Upper lobe of left lung (tissue), 4 donors: ENCODE results near the gene STON2.

ENCODE experiments used
- POLR2AphosphoS5 ChIP-seq, 2 donors: sonication (generic); formaldehyde crosslinking; IDR thresholded peaks; one replicate each; pipeline ENCODE4 v1.5.1; 2017; ENCODE audit warnings: antibody characterized with exemption in 2 of 2
- TF ChIP-seq, protein P1 (sequence below), 6 experiments: fragments of 450-650 bp in 4 of 6; fragments of 200-600 bp in 2 of 6; sonication (generic) in 2 of 6; IDR thresholded peaks; one replicate each; pipeline ENCODE4 v1.5.1; 2016 to 2019; ENCODE audit warnings: antibody characterized with exemption in 6 of 6

DNA sequence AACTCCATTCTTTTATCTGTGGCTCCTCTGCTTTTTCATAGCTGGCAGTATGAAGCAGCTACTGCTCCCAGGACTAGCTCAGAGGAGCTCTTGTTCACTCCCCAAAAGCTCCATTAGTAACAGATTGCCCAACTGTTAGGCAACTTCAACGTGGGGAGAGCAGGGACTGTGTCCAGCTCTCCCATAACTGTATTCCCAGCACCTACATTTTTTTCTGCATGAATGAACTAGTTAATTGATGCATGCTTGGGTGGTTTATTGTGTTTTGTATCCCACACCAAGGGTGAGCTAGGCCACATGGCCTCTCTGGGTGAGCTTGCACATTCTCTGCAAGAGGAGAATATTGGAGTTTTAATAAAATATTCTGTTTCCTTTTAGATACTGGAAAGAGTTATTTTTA is 15.2 kb downstream of the STON2 start:
- TF ChIP-seq, protein P1, sequence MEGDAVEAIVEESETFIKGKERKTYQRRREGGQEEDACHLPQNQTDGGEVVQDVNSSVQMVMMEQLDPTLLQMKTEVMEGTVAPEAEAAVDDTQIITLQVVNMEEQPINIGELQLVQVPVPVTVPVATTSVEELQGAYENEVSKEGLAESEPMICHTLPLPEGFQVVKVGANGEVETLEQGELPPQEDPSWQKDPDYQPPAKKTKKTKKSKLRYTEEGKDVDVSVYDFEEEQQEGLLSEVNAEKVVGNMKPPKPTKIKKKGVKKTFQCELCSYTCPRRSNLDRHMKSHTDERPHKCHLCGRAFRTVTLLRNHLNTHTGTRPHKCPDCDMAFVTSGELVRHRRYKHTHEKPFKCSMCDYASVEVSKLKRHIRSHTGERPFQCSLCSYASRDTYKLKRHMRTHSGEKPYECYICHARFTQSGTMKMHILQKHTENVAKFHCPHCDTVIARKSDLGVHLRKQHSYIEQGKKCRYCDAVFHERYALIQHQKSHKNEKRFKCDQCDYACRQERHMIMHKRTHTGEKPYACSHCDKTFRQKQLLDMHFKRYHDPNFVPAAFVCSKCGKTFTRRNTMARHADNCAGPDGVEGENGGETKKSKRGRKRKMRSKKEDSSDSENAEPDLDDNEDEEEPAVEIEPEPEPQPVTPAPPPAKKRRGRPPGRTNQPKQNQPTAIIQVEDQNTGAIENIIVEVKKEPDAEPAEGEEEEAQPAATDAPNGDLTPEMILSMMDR (IDR thresholded peaks at IDR 0.05) = no peak
- TF ChIP-seq POLR2AphosphoS5 (IDR thresholded peaks at IDR 0.05) = no peak
